GM12801 (cell line): Measurements from ENCODE around the gene FOXP4.

Experiments used
- TF ChIP-seq, protein P1 (sequence below): IDR thresholded peaks from one replicate; pipeline ENCODE4 v1.5.1; 2011; ENCODE audit warnings: control low read depth; ENCODE audit not compliant: insufficient read length; ENCODE audit errors: extremely low read depth

The FOXP4 gene

DNA sequence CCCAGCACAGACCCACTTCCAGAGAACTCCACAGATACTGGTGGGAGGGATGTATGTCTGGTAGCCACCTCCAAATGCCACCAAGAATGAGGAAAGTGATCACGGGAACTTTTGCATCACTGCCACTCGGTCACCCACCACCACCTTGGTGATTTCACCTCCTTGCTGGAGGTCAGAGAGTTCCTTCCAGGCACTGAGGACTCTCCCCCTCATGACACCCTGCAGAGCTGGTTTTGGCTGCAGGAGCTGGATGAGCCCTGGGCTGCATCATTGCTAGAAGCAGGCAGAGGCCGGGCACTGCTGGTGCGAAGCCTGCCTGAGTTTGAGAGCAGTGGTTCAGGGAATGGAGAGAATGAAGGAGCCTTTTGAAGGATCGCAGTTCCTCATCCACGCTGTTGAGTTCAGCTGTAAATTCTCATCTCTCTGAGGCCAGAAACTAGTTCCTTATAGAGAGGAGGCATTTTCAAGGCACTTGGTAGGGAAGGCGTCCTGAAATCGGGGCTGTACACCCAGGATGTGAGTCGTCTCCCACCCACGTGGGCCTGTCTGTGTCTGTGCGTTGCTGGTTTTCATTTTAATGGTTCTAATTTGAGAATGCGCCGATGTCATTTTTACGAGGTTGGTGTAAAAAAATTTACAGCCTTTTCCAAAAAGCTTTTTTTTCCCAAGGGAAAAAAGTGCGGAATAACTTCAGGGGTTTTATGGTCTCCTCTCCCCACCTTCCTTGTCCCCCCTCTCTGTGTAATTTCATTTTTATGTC is 25.0 kb downstream of the FOXP4 start:
- TF ChIP-seq, protein P1, sequence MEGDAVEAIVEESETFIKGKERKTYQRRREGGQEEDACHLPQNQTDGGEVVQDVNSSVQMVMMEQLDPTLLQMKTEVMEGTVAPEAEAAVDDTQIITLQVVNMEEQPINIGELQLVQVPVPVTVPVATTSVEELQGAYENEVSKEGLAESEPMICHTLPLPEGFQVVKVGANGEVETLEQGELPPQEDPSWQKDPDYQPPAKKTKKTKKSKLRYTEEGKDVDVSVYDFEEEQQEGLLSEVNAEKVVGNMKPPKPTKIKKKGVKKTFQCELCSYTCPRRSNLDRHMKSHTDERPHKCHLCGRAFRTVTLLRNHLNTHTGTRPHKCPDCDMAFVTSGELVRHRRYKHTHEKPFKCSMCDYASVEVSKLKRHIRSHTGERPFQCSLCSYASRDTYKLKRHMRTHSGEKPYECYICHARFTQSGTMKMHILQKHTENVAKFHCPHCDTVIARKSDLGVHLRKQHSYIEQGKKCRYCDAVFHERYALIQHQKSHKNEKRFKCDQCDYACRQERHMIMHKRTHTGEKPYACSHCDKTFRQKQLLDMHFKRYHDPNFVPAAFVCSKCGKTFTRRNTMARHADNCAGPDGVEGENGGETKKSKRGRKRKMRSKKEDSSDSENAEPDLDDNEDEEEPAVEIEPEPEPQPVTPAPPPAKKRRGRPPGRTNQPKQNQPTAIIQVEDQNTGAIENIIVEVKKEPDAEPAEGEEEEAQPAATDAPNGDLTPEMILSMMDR = no peak

DNA sequence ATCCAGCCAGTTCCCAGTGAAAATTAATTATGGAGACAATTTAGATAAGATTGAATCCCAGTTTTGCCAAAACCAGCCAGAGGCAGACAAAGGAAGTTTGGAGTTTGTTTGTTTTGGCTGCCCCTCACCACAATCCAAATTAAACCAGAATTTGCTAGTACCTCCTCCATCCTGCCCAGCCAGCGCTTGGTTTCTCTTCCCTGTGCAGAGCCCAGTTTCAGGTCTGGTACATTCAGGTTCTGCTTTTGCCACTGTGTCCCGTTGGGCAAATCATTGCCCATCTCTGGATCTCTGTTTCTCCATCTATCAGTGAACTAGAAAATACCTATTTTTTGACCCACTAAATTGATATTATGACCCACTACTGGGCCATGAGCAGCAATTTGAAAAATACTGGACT is 26.4 kb downstream of the FOXP4 start:
- TF ChIP-seq, protein P1 = no peak

DNA sequence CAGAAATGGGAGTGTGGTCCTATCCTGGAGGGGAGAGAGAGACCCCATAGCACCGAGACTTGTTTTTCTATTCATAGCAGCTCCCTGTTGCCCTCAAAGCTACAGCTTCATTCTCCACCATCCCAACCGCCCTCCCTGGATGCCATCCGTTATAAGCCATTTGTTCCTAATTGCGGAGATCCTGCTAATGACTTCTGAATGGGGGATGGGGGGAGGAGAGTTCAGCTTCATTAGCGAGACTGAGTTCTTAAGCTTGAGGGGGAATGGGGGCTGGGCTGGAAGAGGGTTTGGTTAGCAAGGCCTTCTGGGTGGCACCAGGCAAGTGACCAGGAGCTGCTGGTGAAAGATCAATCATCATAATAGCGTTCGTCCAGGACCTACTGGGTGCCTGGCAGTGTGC is 27.1 kb downstream of the FOXP4 start:
- TF ChIP-seq, protein P1 = no peak

DNA sequence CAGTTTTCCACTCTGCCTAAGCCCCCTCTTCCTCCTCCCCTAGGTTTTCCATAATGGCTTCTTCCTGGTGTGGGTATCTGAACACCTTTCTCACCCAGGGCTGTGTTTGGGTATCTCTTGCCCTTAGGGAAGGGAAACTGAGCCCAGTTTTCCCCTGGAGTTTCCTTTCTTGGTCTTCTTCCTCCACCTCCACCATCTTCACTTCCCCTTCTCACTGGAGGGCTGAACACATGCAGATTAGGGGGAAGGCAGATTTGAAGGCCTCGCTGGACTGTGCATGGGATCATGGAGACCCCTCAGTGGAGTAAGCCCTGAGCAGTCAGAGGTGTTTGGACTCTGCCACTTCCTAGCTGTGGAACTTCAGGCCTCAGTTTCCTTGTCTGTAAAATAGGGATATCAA is 27.8 kb downstream of the FOXP4 start:
- TF ChIP-seq, protein P1 = no peak

DNA sequence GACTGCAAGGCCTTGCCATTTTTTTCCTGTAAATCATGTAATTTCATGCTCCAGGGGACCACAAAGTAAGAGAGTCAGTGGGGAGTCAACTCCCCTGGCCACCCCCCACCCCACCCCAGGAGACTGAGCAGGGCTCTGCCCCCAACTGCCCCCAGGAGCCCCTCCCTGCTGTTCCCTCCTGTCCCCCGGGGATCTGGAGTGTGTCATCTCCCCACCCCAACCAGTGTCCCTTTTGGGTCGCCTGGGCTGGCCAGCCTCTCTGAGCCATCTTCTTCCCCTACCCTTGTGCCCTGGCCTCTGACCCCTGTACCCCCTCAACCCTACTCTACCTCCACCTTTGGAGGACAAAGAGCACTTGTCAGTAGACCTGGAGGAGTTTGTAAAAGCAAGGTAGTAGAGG is 29.4 kb downstream of the FOXP4 start:
- TF ChIP-seq, protein P1 = no peak

DNA sequence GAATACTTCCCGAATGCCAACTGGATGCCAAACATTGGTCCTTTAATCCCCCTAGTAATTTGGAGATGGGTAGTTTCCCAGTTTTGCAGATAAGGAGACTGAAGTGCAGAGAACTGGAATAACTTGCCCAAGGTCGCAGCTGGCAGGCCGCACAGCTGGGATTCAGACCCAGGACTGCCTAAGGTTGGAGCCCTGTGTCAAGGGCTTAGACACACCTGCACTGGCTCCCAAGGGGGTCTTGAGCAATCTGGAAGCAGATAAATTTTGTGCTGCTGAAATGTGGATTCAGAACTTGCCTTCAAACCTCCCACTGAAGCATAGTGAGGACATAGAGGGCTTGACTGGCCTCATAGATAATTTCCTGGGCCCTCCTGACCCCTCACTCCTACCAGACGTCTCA is 30.5 kb downstream of the FOXP4 start:
- TF ChIP-seq, protein P1 = no peak

DNA sequence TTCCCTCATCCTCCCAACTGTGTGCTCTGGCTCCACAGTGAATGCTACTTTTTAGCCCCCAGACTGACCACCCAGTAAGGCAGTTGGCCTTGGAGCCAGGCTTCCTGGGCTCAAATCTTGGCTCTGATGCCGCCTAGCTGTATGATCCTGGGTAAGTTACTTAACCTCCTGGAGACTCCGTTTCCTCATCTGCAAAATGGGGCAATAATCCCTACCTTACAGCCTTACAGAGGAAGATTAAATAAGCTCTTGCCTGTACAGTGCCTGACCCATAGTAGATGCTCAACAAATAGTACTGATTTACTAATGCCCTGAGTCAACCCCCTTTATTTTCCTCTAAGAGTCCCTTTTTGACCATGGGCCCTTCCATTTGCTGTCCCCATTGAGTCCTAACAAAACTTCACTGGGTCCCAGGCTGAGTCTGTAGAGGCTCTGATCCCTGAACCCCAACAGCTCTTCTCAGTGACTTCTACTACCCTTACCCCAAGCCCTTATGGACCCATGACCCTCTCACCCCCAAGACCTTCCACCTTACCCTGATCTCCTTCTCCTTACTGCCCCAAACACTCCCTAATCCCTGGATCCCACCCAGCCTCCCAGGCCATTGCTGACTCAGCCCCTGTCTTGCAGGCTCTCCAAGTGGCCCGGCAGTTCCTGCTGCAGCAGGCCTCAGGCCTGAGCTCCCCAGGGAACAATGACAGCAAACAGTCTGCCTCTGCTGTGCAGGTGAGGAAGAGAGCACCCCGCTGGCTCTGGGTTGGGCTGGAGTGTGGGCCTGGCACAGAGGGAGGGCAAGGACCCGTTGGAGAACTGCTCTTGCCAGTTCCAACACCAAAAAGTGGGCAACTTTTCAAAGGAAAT is 31.4 kb downstream of the FOXP4 start:
- TF ChIP-seq, protein P1 = no peak
